ENCODE measurements around the gene CRB1. TPM values are rescaled to one million over a fixed set of nuclear protein-coding genes. Genes with fewer than 3 reads are reported as not detected.

CRB1 gene
- polyA plus RNA-seq, 1 donor (not counting 4 experiments of a cell fraction or from before 2014, with no cell fraction given), result 0.04 TPM

GRCh38 chr1:197496722-197497121 is 228.7 kb downstream of the CRB1 start:
- dilution Hi-C loops (cut with MboI; ENCODE audit: extremely low pct_ligation_motif_present, low sequenced_read_pairs), result no loop called here
- FAIRE-seq (no peak), DNase-seq (ENCODE audit: low read depth, low spot score) (no peak)
- no peaks in the 10 kb centered on the region for H4K20me1 ChIP-seq (ENCODE audit: control insufficient read depth, extremely low read depth, insufficient read depth, low read length)
- H3K9me1 ChIP-seq (ENCODE audit: control insufficient read depth, extremely low read depth, insufficient read depth, low read length), result no peaks in the 10 kb centered on the region
- no peaks in the 10 kb centered on the region for H3K36me3 ChIP-seq (ENCODE audit: control insufficient read depth in 2 of 2, extremely low read depth in 1 of 2, insufficient read depth in 2 of 2, low read length in 2 of 2)
- no peak overlapping the region for H3K4me3 ChIP-seq (ENCODE audit: control insufficient read depth in 2 of 3, extremely low read depth in 1 of 3, insufficient read depth in 2 of 3, low read depth in 1 of 3, low read length in 3 of 3)
- H3K4me2 ChIP-seq (ENCODE audit: control insufficient read depth, extremely low read depth, insufficient read depth, low read depth, low read length), result no peak overlapping the region
- H3K9me3 ChIP-seq (ENCODE audit: control insufficient read depth, low read depth, low read length), result no peaks in the 10 kb centered on the region
- H3K27ac ChIP-seq (ENCODE audit: control insufficient read depth, insufficient read depth, low read length), result no peak overlapping the region
- H3K27me3 ChIP-seq (ENCODE audit: control insufficient read depth, extremely low read depth, insufficient read depth, low read length), result no peaks in the 10 kb centered on the region
- TF ChIP-seq CTCF (optimal IDR thresholded peaks at IDR 0.05 in 1 of 3, IDR thresholded peaks at IDR 0.05 in 1 of 3, conservative IDR thresholded peaks at IDR 0.05 in 1 of 3; ENCODE audit: extremely low read depth in 1 of 3, insufficient read depth in 2 of 3, low read length in 3 of 3) (no peak), EZH2 (IDR thresholded peaks at IDR 0.05; ENCODE audit: low read length) (no peak)
- no peaks in the 10 kb centered on the region for H3K4me1 ChIP-seq (ENCODE audit: control insufficient read depth, extremely low read depth, insufficient read depth, low read length)
- no peak overlapping the region for H2AFZ ChIP-seq (ENCODE audit: control insufficient read depth, low read length)
- H3K79me2 ChIP-seq (ENCODE audit: control insufficient read depth, insufficient read depth, low read length), result no peaks in the 10 kb centered on the region
- no peak overlapping the region for H3K9ac ChIP-seq (ENCODE audit: control insufficient read depth, extremely low read depth, insufficient read depth, low read length)

GRCh38 chr1:197510691-197511378 is 242.8 kb downstream of the CRB1 start:
- TF ChIP-seq CTCF (optimal IDR thresholded peaks at IDR 0.05 in 1 of 3, IDR thresholded peaks at IDR 0.05 in 1 of 3, conservative IDR thresholded peaks at IDR 0.05 in 1 of 3; ENCODE audit: extremely low read depth in 1 of 3, insufficient read depth in 2 of 3, low read length in 3 of 3) (no peak), EZH2 (IDR thresholded peaks at IDR 0.05; ENCODE audit: low read length) (no peak)
- H4K20me1 ChIP-seq (ENCODE audit: control insufficient read depth, extremely low read depth, insufficient read depth, low read length), result no peaks in the 10 kb centered on the region
- no peaks in the 10 kb centered on the region for H3K9me1 ChIP-seq (ENCODE audit: control insufficient read depth, extremely low read depth, insufficient read depth, low read length)
- H3K9me3 ChIP-seq (ENCODE audit: control insufficient read depth, low read depth, low read length), result no peaks in the 10 kb centered on the region
- no peaks in the 10 kb centered on the region for H3K27me3 ChIP-seq (ENCODE audit: control insufficient read depth, extremely low read depth, insufficient read depth, low read length)
- no peak overlapping the region for H3K4me3 ChIP-seq (ENCODE audit: control insufficient read depth in 2 of 3, extremely low read depth in 1 of 3, insufficient read depth in 2 of 3, low read depth in 1 of 3, low read length in 3 of 3)
- no peak overlapping the region for H3K27ac ChIP-seq (ENCODE audit: control insufficient read depth, insufficient read depth, low read length)
- dilution Hi-C loops (cut with MboI; ENCODE audit: extremely low pct_ligation_motif_present, low sequenced_read_pairs), result no loop called here
- H2AFZ ChIP-seq (ENCODE audit: control insufficient read depth, low read length), result no peak overlapping the region
- FAIRE-seq, result no peak
- no peaks in the 10 kb centered on the region for H3K79me2 ChIP-seq (ENCODE audit: control insufficient read depth, insufficient read depth, low read length)
- no peak for DNase-seq (ENCODE audit: low read depth, low spot score)
- H3K9ac ChIP-seq (ENCODE audit: control insufficient read depth, extremely low read depth, insufficient read depth, low read length), result no peak overlapping the region
- H3K4me2 ChIP-seq (ENCODE audit: control insufficient read depth, extremely low read depth, insufficient read depth, low read depth, low read length), result no peak overlapping the region
- H3K4me1 ChIP-seq (ENCODE audit: control insufficient read depth, extremely low read depth, insufficient read depth, low read length), result no peaks in the 10 kb centered on the region
- no peaks in the 10 kb centered on the region for H3K36me3 ChIP-seq (ENCODE audit: control insufficient read depth in 2 of 2, extremely low read depth in 1 of 2, insufficient read depth in 2 of 2, low read length in 2 of 2)

Measured in keratinocyte (primary cell).